ENCODE results near the gene ROBO1. TPM values are rescaled to one million over a fixed set of nuclear protein-coding genes. Genes with fewer than 3 reads are reported as not detected.

The ROBO1 gene
- total RNA-seq (10 to 100 TPM in 1 of 2 donors, 1 to 10 TPM in 1; 5.8 to 30.3 TPM), polyA plus RNA-seq (1 to 10 TPM; 1.0 to 2.1 TPM)

GRCh38 chr3:79767905-79768267 is at the start of gene ROBO1:
Gene ROBO1, minus strand, starts transcription at chr3:79767998.
- peaks cover 0 to 6% (median 5%) of the 10 kb centered on the region in 4 donors for H3K27me3 ChIP-seq (ENCODE audit: control insufficient read depth in 4 of 4, insufficient read depth in 4 of 4, low read length in 3 of 4)
- TF ChIP-seq FOXA2 (IDR thresholded peaks at IDR 0.05) = no peak
- no peak for TF ChIP-seq CTCF (IDR thresholded peaks at IDR 0.05; ENCODE audit: low read depth, low read length, missing input control)
- TF ChIP-seq EGR1 (IDR thresholded peaks at IDR 0.05; ENCODE audit: low read depth in 2 of 2) = no peak
- TF ChIP-seq ZBTB33 (IDR thresholded peaks at IDR 0.05) = no peak
- no peak for TF ChIP-seq TAF1 (conservative IDR thresholded peaks at IDR 0.05)
- TF ChIP-seq NR2F2 (IDR thresholded peaks at IDR 0.05) = no peak
- TF ChIP-seq GABPA (IDR thresholded peaks at IDR 0.05 in 1 of 2, conservative IDR thresholded peaks at IDR 0.05 in 1 of 2) = no peak
- TF ChIP-seq YY1 (IDR thresholded peaks at IDR 0.05) = no peak
- TF ChIP-seq HNF4G (IDR thresholded peaks at IDR 0.05) = no peak
- TF ChIP-seq JUND (IDR thresholded peaks at IDR 0.05) = no peak
- TF ChIP-seq MAX (IDR thresholded peaks at IDR 0.05) = no peak
- TF ChIP-seq REST (IDR thresholded peaks at IDR 0.05) = no peak
- TF ChIP-seq FOXA1 (IDR thresholded peaks at IDR 0.05) = no peak
- no peak for TF ChIP-seq RXRA (IDR thresholded peaks at IDR 0.05)
- H3K4me1 ChIP-seq (ENCODE audit: control insufficient read depth in 4 of 4, insufficient read depth in 4 of 4, low read length in 3 of 4) = peaks cover 0 to 3% (median 1%) of the 10 kb centered on the region in 4 donors
- no peak for DNase-seq (ENCODE audit: low spot score)
- H3K27ac ChIP-seq (ENCODE audit: low read depth in 1 of 2, low read length in 2 of 2) = no peak within 1 kb of the TSS
- WGBS = 2% methylated on average over 12 of the region's 12 CpGs
- no peak within 1 kb of the TSS for H3K4me3 ChIP-seq (ENCODE audit: low read depth in 1 of 3, low read length in 3 of 3)
- H3K9me3 ChIP-seq (ENCODE audit: control insufficient read depth in 4 of 4, low read length in 3 of 4) = no peaks in the 10 kb centered on the region
- no peaks in the 10 kb centered on the region for H3K36me3 ChIP-seq (ENCODE audit: control insufficient read depth in 4 of 4, insufficient read depth in 3 of 4, low read depth in 1 of 4, low read length in 3 of 4)
- no peak within 1 kb of the TSS for H3K9ac ChIP-seq (ENCODE audit: low read depth in 1 of 2, low read length in 2 of 2)

GRCh38 chr3:79817224-79817623 is 49.4 kb upstream of the ROBO1 start:
- no peak overlapping the region for H3K9ac ChIP-seq (ENCODE audit: low read depth in 1 of 2, low read length in 2 of 2)
- H3K4me1 ChIP-seq (ENCODE audit: control insufficient read depth in 4 of 4, insufficient read depth in 4 of 4, low read length in 3 of 4) = no peaks in the 10 kb centered on the region
- no peak overlapping the region for H3K27ac ChIP-seq (ENCODE audit: low read depth in 1 of 2, low read length in 2 of 2)
- H3K27me3 ChIP-seq (ENCODE audit: control insufficient read depth in 4 of 4, insufficient read depth in 4 of 4, low read length in 3 of 4) = no peaks in the 10 kb centered on the region
- WGBS = 48% methylated on average over 3 of the region's 3 CpGs
- H3K9me3 ChIP-seq (ENCODE audit: control insufficient read depth in 4 of 4, low read length in 3 of 4) = peaks cover 3 to 7% (median 5%) of the 10 kb centered on the region in 4 donors
- no peaks in the 10 kb centered on the region for H3K36me3 ChIP-seq (ENCODE audit: control insufficient read depth in 4 of 4, insufficient read depth in 3 of 4, low read depth in 1 of 4, low read length in 3 of 4)
- no peak for DNase-seq (ENCODE audit: low spot score)
- no peak overlapping the region for H3K4me3 ChIP-seq (ENCODE audit: low read depth in 1 of 3, low read length in 3 of 3)
- TF ChIP-seq FOXA1 (IDR thresholded peaks at IDR 0.05) (no peak), SP1 (IDR thresholded peaks at IDR 0.05) (no peak), RXRA (IDR thresholded peaks at IDR 0.05) (no peak), ATF3 (IDR thresholded peaks at IDR 0.05) (no peak), REST (IDR thresholded peaks at IDR 0.05) (no peak), HNF4G (IDR thresholded peaks at IDR 0.05) (no peak), GABPA (IDR thresholded peaks at IDR 0.05 in 1 of 2, conservative IDR thresholded peaks at IDR 0.05 in 1 of 2) (no peak), EGR1 (IDR thresholded peaks at IDR 0.05; ENCODE audit: low read depth in 2 of 2) (no peak), NR2F2 (IDR thresholded peaks at IDR 0.05) (no peak), FOXA2 (IDR thresholded peaks at IDR 0.05) (no peak), RAD21 (IDR thresholded peaks at IDR 0.05) (no peak), MAX (IDR thresholded peaks at IDR 0.05) (no peak), ZBTB33 (IDR thresholded peaks at IDR 0.05) (no peak), YY1 (IDR thresholded peaks at IDR 0.05) (no peak), TAF1 (conservative IDR thresholded peaks at IDR 0.05) (no peak)
